GM18505 (cell line): ENCODE data around the gene NOSTRIN.
"Not testable (repeated sequence)": the region's sequence is repeated elsewhere in the genome, so short reads cannot be mapped to it uniquely, and the experiment has no call there.

Experiments used
- ATAC-seq: cut with Tn5 transposase; IDR thresholded peaks from one replicate; pipeline ENCODE4 v1.9.1; 2021; ENCODE audit not compliant: unreplicated experiment
- POLR2A ChIP-seq: IDR thresholded peaks from 4 replicates; pipeline ENCODE4 v1.6.1; 2011; ENCODE audit warnings: borderline replicate concordance; ENCODE audit not compliant: insufficient read depth, insufficient read length; ENCODE audit errors: extremely low read depth

The NOSTRIN gene

GRCh38 chr2:168801961-168802858, at the start of gene NOSTRIN:
Gene NOSTRIN (plus strand): TSS chr2:168802637. CDS start chr2:168802647, 10 bp downstream.
- no peak for ATAC-seq
- no peak for TF ChIP-seq POLR2A

- ATAC-seq: no peak
Measured at GRCh38 chr2:168753765-168754329, 48.6 kb upstream of the NOSTRIN start.

GRCh38 chr2:168757223-168757622, 45.2 kb upstream of the NOSTRIN start:
- no peak for ATAC-seq
- TF ChIP-seq POLR2A: no peak

More at GRCh38 chr2:168753765-168754329, 48.6 kb upstream of the NOSTRIN start:
- no peak for TF ChIP-seq POLR2A

GRCh38 chr2:168758970-168759820, 43.2 kb upstream of the NOSTRIN start:
- no peak for TF ChIP-seq POLR2A
- peak; percentile 81 for ATAC-seq

GRCh38 chr2:168765401-168765800, 37.0 kb upstream of the NOSTRIN start:
- TF ChIP-seq POLR2A: no peak
- ATAC-seq: no peak

GRCh38 chr2:168766600-168766999, 35.8 kb upstream of the NOSTRIN start:
- TF ChIP-seq POLR2A: no peak
- ATAC-seq: no peak

- TF ChIP-seq POLR2A: no peak
- ATAC-seq: no peak
Measured at GRCh38 chr2:168767258-168767657, 35.2 kb upstream of the NOSTRIN start.

GRCh38 chr2:168768357-168768756, 34.1 kb upstream of the NOSTRIN start:
- ATAC-seq: not testable (repeated sequence)

GRCh38 chr2:168770796-168771195, 31.6 kb upstream of the NOSTRIN start:
- no peak for ATAC-seq
- TF ChIP-seq POLR2A: no peak

GRCh38 chr2:168772704-168773103, 29.7 kb upstream of the NOSTRIN start:
- ATAC-seq: no peak
- no peak for TF ChIP-seq POLR2A

GRCh38 chr2:168773128-168773527, 29.3 kb upstream of the NOSTRIN start:
- no peak for TF ChIP-seq POLR2A
- no peak for ATAC-seq

- ATAC-seq: peak; percentile 60
- TF ChIP-seq POLR2A: no peak
Measured at GRCh38 chr2:168773719-168774521, 28.5 kb upstream of the NOSTRIN start.

- no peak for TF ChIP-seq POLR2A
- no peak for ATAC-seq
Measured at GRCh38 chr2:168775837-168776236, 26.6 kb upstream of the NOSTRIN start.

- no peak for ATAC-seq
- no peak for TF ChIP-seq POLR2A
Measured at GRCh38 chr2:168780669-168781071, 21.8 kb upstream of the NOSTRIN start.
